SKM-1 treated with dmso at 0.1 percent for 144 hours (cell line): Measurements from ENCODE around the gene MAGEF1.

Source experiments
- DNase-seq: peaks from one replicate; lab custom pipeline; 2025; ENCODE audit not compliant: unreplicated experiment; lab: John Stamatoyannopoulos, UW

MAGEF1 gene

GRCh38 chr3:184672977-184673870, 38.6 kb downstream of the MAGEF1 start:
- DNase-seq: no peak

- DNase-seq: no peak
Measured at GRCh38 chr3:184672335-184672734, 39.5 kb downstream of the MAGEF1 start.

- no peak for DNase-seq
Measured at GRCh38 chr3:184670091-184670602, 41.7 kb downstream of the MAGEF1 start.

- DNase-seq: no peak
Measured at GRCh38 chr3:184669578-184669977, 42.3 kb downstream of the MAGEF1 start.

GRCh38 chr3:184666442-184666841, 45.4 kb downstream of the MAGEF1 start:
- no peak for DNase-seq

- no peak for DNase-seq
Measured at GRCh38 chr3:184665101-184665500, 46.8 kb downstream of the MAGEF1 start.

GRCh38 chr3:184663756-184664155, 48.1 kb downstream of the MAGEF1 start:
- no peak for DNase-seq

- no peak for DNase-seq
Measured at GRCh38 chr3:184663356-184663755, 48.5 kb downstream of the MAGEF1 start.

- no peak for DNase-seq
Measured at GRCh38 chr3:184662187-184662586, 49.7 kb downstream of the MAGEF1 start.

- no peak for DNase-seq
Measured at GRCh38 chr3:184660931-184661330, 50.9 kb downstream of the MAGEF1 start.
